ENCODE results near the gene SFXN3.
A peak's percentile ranks its signal among the peaks of the same experiment; 100 is the strongest.
"Not testable (repeated sequence)": the region's sequence is repeated elsewhere in the genome, so short reads cannot be mapped to it uniquely, and the experiment has no call there.

SFXN3 gene

GRCh38 chr10:101016814-101017213, 14.2 kb upstream of the SFXN3 start:
- DNase-seq = no peak

DNA sequence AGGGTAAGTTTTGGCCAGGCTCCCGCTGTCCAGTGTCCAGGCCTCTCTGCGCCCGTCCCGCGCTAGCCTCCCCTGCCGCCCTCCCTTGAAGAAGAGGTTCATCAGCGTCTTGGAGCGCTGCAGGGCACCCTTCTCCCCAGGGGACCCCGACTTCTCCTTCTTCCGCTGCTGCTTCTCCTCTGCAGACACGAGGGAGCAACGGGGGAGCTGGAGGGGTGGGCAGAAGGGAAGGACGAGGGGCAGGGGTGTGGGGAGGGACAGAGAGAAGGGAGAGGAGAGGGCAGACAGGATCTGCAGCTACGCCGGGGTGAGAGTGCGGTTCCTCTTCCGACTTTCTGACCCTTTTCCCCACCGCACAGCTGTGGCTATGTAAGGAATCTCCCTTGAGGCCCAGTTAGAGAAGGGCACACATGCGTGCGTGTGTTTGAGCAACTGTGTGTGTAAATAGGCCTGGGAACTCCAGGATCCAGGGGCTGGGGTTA, 12.9 kb upstream of the SFXN3 start:
- peak; percentile 69 for DNase-seq

GRCh38 chr10:101018600-101019439, 12.2 kb upstream of the SFXN3 start:
- DNase-seq = peak; percentile 96

DNA sequence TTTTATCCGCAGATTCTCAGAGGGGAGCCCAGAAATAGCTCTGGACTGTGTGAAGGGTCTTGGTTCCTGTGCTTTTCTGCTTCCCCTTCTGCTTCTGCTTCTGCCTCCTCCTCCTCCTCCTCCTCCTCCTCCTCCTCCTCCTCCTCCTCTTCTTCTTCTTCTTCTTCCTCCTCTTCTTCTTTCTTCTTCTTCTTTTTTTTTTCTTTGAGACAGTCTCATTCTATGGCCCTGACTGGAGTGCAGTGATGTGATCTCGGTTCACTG, 11.7 kb upstream of the SFXN3 start:
- DNase-seq = no peak

DNA sequence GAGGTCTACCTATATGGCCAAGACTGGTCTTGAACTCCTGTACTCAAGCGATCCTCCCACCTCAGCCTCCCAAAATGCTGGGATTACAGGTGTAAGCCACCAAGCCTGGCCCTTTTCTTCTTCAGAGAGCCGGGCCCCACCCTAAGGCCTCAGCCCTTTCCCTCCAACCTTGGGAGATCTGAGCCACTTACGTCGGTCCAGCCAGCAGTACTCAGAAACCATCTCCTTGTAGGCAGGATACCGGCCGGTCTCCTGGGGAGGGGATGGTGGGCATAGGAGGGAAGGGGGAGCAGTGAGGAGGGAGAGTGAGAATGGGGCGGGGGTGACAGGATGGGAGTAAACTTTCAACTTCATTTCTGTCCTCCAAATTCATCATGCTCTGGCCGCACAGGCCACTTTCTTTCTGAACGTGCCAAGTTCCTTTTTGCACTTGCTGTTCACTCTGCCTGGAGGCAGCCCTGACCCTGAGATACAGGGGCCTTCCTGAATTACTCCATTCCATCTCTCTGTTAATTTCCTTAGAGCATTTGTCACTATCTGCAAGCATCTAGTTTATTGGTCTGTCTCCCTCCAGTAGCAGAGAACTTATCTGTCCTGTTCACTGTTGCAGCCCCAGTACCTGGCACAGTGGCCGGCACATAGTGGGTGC, 10.5 kb upstream of the SFXN3 start:
- DNase-seq = no peak

- DNase-seq = no peak
Observed at GRCh38 chr10:101021239-101021638, 9.8 kb upstream of the SFXN3 start.

DNA sequence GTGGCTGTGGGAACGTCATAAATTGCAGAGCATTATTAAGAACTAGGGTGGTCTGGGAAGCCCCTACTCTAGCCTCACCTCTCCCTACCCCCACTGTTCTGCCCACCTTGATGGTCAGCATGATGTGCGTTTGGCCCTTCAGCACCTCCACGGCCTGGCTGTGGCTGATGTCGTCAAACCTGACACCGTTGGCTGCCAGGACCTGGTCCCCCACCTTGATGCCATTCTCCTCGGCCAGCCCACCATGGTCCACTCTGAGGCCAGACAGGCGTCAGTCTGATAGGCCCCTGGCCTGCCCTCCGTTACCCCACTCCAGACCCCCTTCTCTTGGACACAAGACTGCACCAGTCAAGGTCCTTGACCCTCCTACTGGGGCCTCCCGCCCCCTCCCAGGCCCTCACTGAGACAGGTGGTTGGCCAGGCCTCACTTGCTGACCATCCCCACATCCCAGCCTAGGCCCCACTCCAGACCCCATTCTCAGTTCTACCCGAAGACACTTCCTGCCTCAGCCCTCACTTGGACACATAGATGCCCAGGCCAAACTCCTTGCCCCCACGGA, 9.3 kb upstream of the SFXN3 start:
- DNase-seq = no peak

DNA sequence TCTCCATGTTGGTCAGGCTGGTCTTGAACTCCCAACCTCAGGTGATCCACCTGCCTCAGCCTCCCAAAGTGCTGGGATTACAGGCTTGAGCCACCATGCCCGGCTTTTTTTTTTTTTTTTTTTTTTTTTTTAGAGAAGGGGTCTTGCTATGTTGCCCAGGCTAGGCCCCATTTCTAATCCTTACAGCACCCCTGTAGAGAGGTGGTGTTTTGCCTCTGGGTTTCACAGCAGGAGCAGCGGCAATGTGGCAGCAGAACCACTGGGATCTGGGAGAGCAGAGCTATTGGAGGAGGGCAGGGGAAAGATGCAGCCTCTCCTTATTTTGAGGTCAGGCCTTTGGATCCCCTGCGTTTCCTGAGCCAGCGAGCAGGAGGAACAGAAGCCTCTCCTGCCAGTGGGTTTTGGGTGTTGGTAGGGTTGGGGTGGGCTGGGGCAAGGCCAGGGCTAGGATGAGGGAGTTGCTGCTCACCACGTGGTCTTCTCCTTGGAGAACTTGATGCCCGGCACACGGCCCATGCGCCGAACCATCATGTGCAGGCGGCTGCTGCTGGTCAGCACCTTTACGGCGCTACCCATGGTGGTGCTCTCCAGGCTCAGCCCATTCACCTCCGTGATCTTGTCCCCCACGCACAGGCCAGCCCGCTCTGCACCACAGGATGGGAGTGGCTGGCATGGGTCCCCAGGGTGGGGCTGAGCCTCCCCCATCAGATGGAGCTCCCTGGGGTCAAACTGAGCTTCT, 7.9 kb upstream of the SFXN3 start:
- DNase-seq = no peak

- no peak for DNase-seq
Observed at GRCh38 chr10:101027106-101027720, 3.8 kb upstream of the SFXN3 start.

GRCh38 chr10:101028446-101029337, 2.3 kb upstream of the SFXN3 start:
- DNase-seq = no peak

- DNase-seq = peak; percentile 74
Observed at GRCh38 chr10:101029520-101030295, 1.3 kb upstream of the SFXN3 start.

- DNase-seq = peak; percentile 75
Observed at GRCh38 chr10:101030496-101031127, 422 bp upstream of the SFXN3 start.

DNA sequence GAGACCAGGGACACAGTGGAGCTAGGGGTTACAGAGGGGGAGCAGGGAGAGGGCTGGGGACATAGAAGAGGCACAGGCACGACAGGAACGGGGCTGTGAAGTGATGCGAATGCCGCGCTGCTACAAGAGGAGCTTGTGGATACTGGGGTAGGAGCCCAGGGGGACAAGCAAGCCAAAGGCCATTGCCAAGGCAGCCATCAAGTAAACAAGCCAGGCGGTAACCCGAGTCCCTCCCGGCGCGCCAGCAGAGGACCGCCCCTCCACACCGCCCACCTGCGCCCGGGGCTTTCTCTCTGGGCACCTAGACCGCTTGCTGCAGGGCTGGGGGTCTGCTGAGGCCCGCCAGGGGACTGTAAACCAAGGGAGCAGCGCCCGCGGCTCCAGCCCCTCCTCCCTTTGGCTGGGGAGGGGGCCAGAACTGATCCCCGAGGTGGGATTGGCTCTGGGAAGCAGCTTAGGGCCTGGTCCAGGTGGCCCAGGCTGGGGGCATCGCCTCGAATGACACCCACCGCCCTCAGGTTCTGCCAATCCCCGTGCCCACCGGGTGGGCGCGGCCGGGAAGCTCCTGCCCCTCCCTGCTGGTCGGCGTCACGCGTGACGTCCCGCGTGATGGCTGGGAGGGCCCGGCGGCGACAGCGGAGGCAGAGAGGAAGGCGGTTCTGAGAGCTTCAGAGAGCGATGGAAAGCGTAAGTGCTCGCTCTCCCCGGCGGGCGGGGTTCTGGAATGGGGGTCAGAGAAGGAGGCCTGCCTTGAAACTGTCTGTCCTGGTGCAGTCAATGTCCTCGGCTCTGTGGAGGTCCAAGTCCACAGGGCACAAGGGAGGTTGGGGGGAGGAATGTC, 982 bp downstream of the SFXN3 start:
- DNase-seq = peak; percentile 85

DNA sequence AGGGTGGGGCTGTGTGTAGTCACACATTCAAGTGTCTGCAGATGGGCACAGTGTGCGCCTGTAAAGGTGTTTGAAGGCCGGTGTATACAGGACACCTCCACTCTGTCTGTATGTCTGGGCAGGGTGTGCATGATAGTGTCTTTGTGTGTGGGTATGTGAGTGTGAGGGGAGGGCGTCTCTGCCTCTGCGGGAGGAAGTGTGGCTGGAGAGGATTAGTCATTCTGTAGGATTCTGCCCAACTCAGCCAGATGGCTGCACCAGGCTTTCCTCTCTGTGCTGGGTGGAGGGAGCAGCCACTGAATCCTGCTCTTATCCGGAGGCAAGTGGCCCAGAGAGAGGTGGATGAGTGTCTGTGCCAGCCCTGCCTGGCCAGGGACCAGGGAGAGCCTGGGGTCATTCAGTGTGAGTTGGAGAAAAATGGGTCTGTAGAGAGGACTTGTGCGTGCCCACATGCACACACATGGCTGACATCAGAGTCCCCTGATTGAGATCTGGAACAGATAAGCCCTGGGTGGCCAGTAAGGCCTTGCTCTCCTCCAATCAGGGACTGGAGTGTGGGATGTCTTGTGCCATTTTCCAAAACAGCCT, 1.7 kb downstream of the SFXN3 start:
- peak; percentile 95 for DNase-seq

DNA sequence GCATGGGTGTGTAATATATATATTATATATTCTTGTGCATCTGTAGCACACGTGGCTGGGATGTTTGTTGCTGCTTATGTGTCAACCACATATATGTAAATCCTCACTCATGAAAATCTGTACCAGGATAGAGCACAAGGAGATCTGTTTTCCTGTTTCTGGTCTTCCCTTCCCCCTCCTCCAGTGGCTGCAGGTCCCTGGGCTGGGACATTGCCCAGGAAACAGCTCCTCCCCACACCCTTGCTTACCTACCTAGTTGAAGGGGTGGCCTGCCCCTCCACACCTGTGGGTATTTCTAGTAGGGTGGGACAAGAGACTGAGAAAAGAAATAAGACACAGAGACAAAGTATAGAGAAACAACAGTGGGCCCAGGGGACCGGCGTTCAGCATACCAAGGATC, 2.2 kb downstream of the SFXN3 start:
- DNase-seq = no peak

GRCh38 chr10:101034404-101034803, 3.4 kb downstream of the SFXN3 start:
- DNase-seq = not testable (repeated sequence)

DNA sequence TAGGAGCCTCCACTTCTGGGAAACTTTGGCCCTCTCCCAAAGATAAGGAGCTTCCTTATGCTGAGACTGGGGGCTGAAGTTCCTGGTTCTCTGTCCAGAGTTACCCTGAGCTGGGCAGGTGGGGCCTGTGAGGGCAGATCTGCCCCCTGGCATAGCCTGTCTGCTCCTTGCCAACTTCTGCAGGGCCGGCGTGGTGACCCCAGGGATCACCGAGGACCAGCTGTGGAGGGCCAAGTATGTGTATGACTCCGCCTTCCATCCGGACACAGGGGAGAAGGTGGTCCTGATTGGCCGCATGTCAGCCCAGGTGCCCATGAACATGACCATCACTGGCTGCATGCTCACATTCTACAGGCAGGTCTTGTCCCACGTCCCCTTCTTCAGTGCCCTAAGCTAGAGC, 4.3 kb downstream of the SFXN3 start:
- no peak for DNase-seq

DNA sequence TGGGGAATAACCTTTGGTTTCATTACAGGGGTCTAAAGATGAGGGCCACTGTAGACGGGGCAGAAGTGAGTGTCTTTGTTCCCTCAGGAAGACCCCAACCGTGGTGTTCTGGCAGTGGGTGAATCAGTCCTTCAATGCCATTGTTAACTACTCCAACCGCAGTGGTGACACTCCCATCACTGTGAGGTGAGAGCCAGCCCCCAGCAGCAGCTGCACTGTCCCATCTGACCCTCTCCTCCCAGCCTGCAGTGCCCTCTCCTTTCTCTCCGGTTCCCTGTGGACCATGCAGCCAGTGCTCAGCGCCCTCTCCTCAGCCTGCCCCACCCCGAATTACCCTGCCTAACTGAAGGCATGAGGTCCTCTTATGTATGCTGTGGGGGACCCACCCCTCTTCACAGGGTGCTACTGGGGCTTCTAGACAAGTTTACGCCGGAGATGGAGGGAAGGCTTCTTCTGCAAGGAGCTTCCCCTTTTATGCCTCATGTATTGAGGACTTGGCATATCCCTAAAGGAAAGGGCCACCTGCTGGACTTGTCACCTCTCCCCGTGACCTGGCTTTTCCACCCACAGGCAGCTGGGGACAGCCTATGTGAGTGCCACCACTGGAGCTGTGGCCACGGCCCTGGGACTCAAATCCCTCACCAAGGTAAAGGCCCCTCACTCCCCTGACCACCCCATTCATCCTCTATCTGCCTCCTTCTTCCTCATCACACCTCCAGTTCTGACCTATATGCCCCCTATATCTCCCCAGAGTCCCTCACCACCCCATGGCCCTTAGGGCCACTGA, 5.1 kb downstream of the SFXN3 start:
- DNase-seq = no peak

DNA sequence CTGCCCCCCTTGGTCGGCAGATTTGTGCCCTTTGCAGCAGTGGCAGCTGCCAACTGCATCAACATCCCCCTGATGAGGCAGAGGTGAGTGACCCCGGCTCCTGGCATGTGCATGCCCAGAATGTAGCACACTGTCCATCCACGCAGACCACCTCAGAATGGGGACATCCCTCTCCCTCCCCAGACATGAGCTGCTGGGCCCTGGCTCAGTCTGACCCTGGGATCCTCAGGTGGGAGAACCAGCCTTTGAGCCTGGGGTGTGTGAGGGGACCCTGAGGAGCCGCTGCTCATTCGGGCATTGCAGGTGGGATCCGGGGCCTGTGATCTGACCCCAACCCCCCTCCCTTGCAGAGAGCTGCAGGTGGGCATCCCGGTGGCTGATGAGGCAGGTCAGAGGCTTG, 5.7 kb downstream of the SFXN3 start:
- no peak for DNase-seq
